GM23338 (cell line): ENCODE results near the gene ONECUT3. TPM values are rescaled to one million over a fixed set of nuclear protein-coding genes. Genes with fewer than 3 reads are reported as not detected.

Experiments used
- ATAC-seq: fragments of 200-7000 bp; cut with Tn5 transposase; 3 replicates; pipeline ENCODE4 v1.9.1; 2020
- DNase-seq: peaks from one replicate; pipeline ENCODE4 v3.0.0-alpha.2; 2015; ENCODE audit warnings: low spot score
- H2AFZ ChIP-seq: fragments of 200-600 bp; sonication (generic); 2 replicates; pipeline ENCODE4 v1.8.0; 2016; ENCODE audit warnings: antibody characterized with exemption, mild to moderate bottlenecking, moderate library complexity
- H3F3A ChIP-seq: fragments of 200-600 bp; sonication (generic); replicated peaks from 2 replicates; pipeline ENCODE4 v1.8.0; 2017; ENCODE audit warnings: antibody characterized with exemption, mixed run types, low read depth
- H3K27ac ChIP-seq: fragments of 200-600 bp; sonication (generic); 2 replicates; pipeline ENCODE4 v1.6.1; 2016; ENCODE audit warnings: low read depth
- H3K27me3 ChIP-seq: fragments of 200-600 bp; sonication (generic); 2 replicates; pipeline ENCODE4 v1.8.0; 2016; ENCODE audit warnings: mild to moderate bottlenecking, mixed run types, moderate library complexity; ENCODE audit not compliant: insufficient read depth
- H3K36me3 ChIP-seq: fragments of 200-600 bp; sonication (generic); 2 replicates; pipeline ENCODE4 v1.8.0; 2016; ENCODE audit warnings: mild to moderate bottlenecking; ENCODE audit not compliant: insufficient read depth
- H3K4me1 ChIP-seq: fragments of 200-600 bp; sonication (generic); 2 replicates; pipeline ENCODE4 v1.8.0; 2016; ENCODE audit warnings: mild to moderate bottlenecking, moderate library complexity; ENCODE audit not compliant: insufficient read depth
- H3K4me2 ChIP-seq: fragments of 200-600 bp; sonication (generic); 2 replicates; pipeline ENCODE4 v1.7.1; 2017; ENCODE audit warnings: mixed run types
- H3K4me3 ChIP-seq: fragments of 200-600 bp; sonication (generic); 2 replicates; pipeline ENCODE4 v1.6.1; 2016; ENCODE audit warnings: mixed run types
- H3K79me2 ChIP-seq: fragments of 200-600 bp; sonication (generic); replicated peaks from 2 replicates; pipeline ENCODE4 v1.8.0; 2017; ENCODE audit warnings: mild to moderate bottlenecking; ENCODE audit not compliant: insufficient read depth
- H3K9me2 ChIP-seq: fragments of 200-600 bp; sonication (generic); 2 replicates; pipeline ENCODE4 v1.8.0; 2017; ENCODE audit not compliant: insufficient read depth
- H4K20me1 ChIP-seq: fragments of 200-600 bp; sonication (generic); replicated peaks from 2 replicates; pipeline ENCODE4 v1.8.0; 2017; ENCODE audit warnings: mild to moderate bottlenecking; ENCODE audit not compliant: insufficient read depth
- H3K27ac Mint-ChIP-seq: 2 replicates; pipeline ENCODE4 v1.8.0; 2020; ENCODE audit warnings: inconsistent platforms, mild to moderate bottlenecking, moderate library complexity, mixed read lengths
- H3K27me3 Mint-ChIP-seq: 3 replicates; pipeline ENCODE4 v1.8.0; 2022; ENCODE audit warnings: low read depth, mild to moderate bottlenecking, moderate library complexity, mixed read lengths, inconsistent platforms; ENCODE audit not compliant: insufficient read depth, poor library complexity
- H3K36me3 Mint-ChIP-seq: 3 replicates; pipeline ENCODE4 v1.8.0; 2021; ENCODE audit warnings: low read depth, mild to moderate bottlenecking, inconsistent platforms, moderate library complexity, mixed read lengths
- H3K4me1 Mint-ChIP-seq: 3 replicates; pipeline ENCODE4 v1.8.0; 2020; ENCODE audit warnings: mild to moderate bottlenecking, inconsistent platforms, mixed read lengths
- H3K4me3 Mint-ChIP-seq: 3 replicates; pipeline ENCODE4 v1.8.0; 2021; ENCODE audit warnings: moderate library complexity, mild to moderate bottlenecking, inconsistent platforms, mixed read lengths
- H3K9me3 Mint-ChIP-seq: 3 replicates; pipeline ENCODE4 v1.8.0; 2020; ENCODE audit warnings: moderate library complexity, mild to moderate bottlenecking, inconsistent platforms, mixed read lengths
- CREB1 ChIP-seq: fragments of 250-450 bp; sonication (Bioruptor Pico); IDR thresholded peaks from 2 replicates; pipeline ENCODE4 v1.5.0; 2020; ENCODE audit warnings: low read depth, mild to moderate bottlenecking, moderate library complexity
- EZH2phosphoT487 ChIP-seq: fragments of 200-600 bp; sonication (generic); IDR thresholded peaks from one replicate; pipeline ENCODE4 v1.8.1; 2018; ENCODE audit warnings: antibody characterized with exemption; ENCODE audit not compliant: unreplicated experiment
- JUNB ChIP-seq: IDR thresholded peaks from one replicate; pipeline ENCODE4 v1.6.1; 2016; ENCODE audit warnings: antibody characterized with exemption; ENCODE audit not compliant: unreplicated experiment
- POLR2AphosphoS5 ChIP-seq: IDR thresholded peaks from 2 replicates; pipeline ENCODE4 v1.6.1; 2016; ENCODE audit warnings: antibody characterized with exemption, low read depth
- REST ChIP-seq: IDR thresholded peaks from one replicate; pipeline ENCODE4 v1.6.1; 2018; ENCODE audit warnings: antibody characterized with exemption; ENCODE audit not compliant: unreplicated experiment
- ZNF114 ChIP-seq: fragments of 250-450 bp; sonication (Bioruptor Pico); IDR thresholded peaks from 2 replicates; pipeline ENCODE4 v1.5.0; 2020; ENCODE audit warnings: mild to moderate bottlenecking, moderate library complexity
- ZNF331 ChIP-seq: fragments of 250-450 bp; sonication (Bioruptor Pico); IDR thresholded peaks from 2 replicates; pipeline ENCODE4 v1.5.0; 2020; ENCODE audit warnings: low read depth, mild to moderate bottlenecking, moderate library complexity
- ZNF462 ChIP-seq: fragments of 250-450 bp; sonication (Bioruptor Pico); IDR thresholded peaks from 2 replicates; pipeline ENCODE4 v1.5.0; 2020; ENCODE audit warnings: mild to moderate bottlenecking, moderate library complexity
- polyA plus RNA-seq: library from polyadenylated mRNA; unstranded; fragments of >200 nt; fragmentation: Nextera tagmentation; extraction: Ambion mirVana; gene quantifications from 2 replicates; pipeline ENCODE4 v1.2.1, GENCODE V29; 2016
- total RNA-seq: library from RNA; depleted of rRNA; stranded (reverse); fragments of >200 nt; shearing (Covaris generic); gene quantifications from 2 replicates; pipeline ENCODE4 v1.2.3, GENCODE V29; 2014

Gene ONECUT3
- total and polyA plus RNA-seq, 2 experiments from 2014 or later = not detected

GRCh38 chr19:1717200-1717969 is 35.9 kb upstream of the ONECUT3 start:
- peaks cover 13% of the 10 kb centered on the region for H3K4me1 Mint-ChIP-seq
- peaks cover 20% of the 10 kb centered on the region for H3K27me3 ChIP-seq

More at GRCh38 chr19:1717200-1717969, 35.9 kb upstream of the ONECUT3 start:
- H3K36me3 Mint-ChIP-seq = no peaks in the 10 kb centered on the region; the same call in 2 of the 3 replicates
- no peak for DNase-seq
- H3K27me3 Mint-ChIP-seq = peaks cover 26% of the 10 kb centered on the region
- Histone ChIP-seq H3K27ac (no peak overlapping the region), H3K4me1 (no peaks in the 10 kb centered on the region), H3K4me3 (no peak overlapping the region), H3K9me2 (0 out of 2 replicates have a peak, but pooled peaks cover 3% of the 10 kb centered on the region), H3K79me2 (no peaks in the 10 kb centered on the region), H3K4me2 (no peak overlapping the region), H3K36me3 (no peaks in the 10 kb centered on the region), H4K20me1 (no peaks in the 10 kb centered on the region), H3F3A (0 out of 2 replicates have a peak, but pooled peaks cover 10% of the 10 kb centered on the region), H2AFZ (no peak overlapping the region)
- H3K9me3 Mint-ChIP-seq = peaks cover 6% of the 10 kb centered on the region
- TF ChIP-seq ZNF331 (CRISPR knock-in tag) = no peak
- TF ChIP-seq EZH2phosphoT487 = no peak
- TF ChIP-seq ZNF114 (CRISPR knock-in tag) = no peak
- TF ChIP-seq JUNB = no peak
- TF ChIP-seq REST = no peak
- TF ChIP-seq ZNF462 (CRISPR knock-in tag) = no peak
- TF ChIP-seq CREB1 (CRISPR knock-in tag) = no peak
- no peak for TF ChIP-seq POLR2AphosphoS5
- ATAC-seq = no peak
- H3K4me3 Mint-ChIP-seq = peak overlapping the region; percentile 60; the same call in 2 of the 3 replicates
- no peak overlapping the region for H3K27ac Mint-ChIP-seq
